Left lung (tissue), 10 donors: ENCODE measurements around the gene TNFRSF1A. TPM values are rescaled to one million over a fixed set of nuclear protein-coding genes. Genes with fewer than 3 reads are reported as not detected.

Experiments
- ATAC-seq: fragments of 200-7000 bp; cut with Tn5 transposase; one replicate; pipeline ENCODE4 v1.9.1; 2020; ENCODE audit warnings: moderate library complexity
- DNase-seq, 4 donors: peaks; one replicate each; pipeline ENCODE4 v3.0.0-alpha.2; 2013 to 2020
- H3K27ac ChIP-seq, 2 donors: fragments of 200-600 bp; sonication (generic) in 1 of 2; one replicate each; pipeline versions ENCODE4 v1.5.0 to v1.8.0; 2020 to 2021
- H3K27me3 ChIP-seq, 2 donors: fragments of 200-600 bp; sonication (generic) in 1 of 2; one replicate each; pipeline versions ENCODE4 v1.5.0 to v1.8.0; 2020 to 2021
- H3K36me3 ChIP-seq, 2 donors: fragments of 200-600 bp; sonication (generic) in 1 of 2; one replicate each; pipeline versions ENCODE4 v1.5.0 to v1.8.0; 2020 to 2021
- H3K4me1 ChIP-seq, 2 donors: fragments of 200-600 bp; one replicate each; pipeline ENCODE4 v1.8.0; 2021
- H3K4me3 ChIP-seq, 2 donors: fragments of 200-600 bp; sonication (generic) in 1 of 2; one replicate each; pipeline versions ENCODE4 v1.5.0 to v1.8.0; 2020 to 2021; ENCODE audit warnings: mild to moderate bottlenecking in 1 of 2
- H3K9me3 ChIP-seq, 2 donors: fragments of 200-600 bp; sonication (generic) in 1 of 2; one replicate each; pipeline versions ENCODE4 v1.5.0 to v1.8.0; 2020 to 2021
- CTCF ChIP-seq, 2 donors: fragments of 200-600 bp; sonication (generic) in 1 of 2; IDR thresholded peaks; one replicate each; pipeline versions ENCODE4 v1.5.0 to v1.8.0; 2021; ENCODE audit warnings: antibody characterized with exemption in 2 of 2
- intact Hi-C, 2 donors: fragments of 100-400 bp; cut with DNase I; formaldehyde crosslinking; loops; one replicate each; pipeline versions ENCODE4 v1.11.2 to v1.14.2; 2022
- polyA plus RNA-seq, 6 donors: library from polyadenylated mRNA; unstranded; fragments of 120-200 nt; gene quantifications; one replicate each; pipeline ENCODE4 v1.2.1, GENCODE V29; 2013; ENCODE audit not compliant: insufficient read length in 6 of 6
- total RNA-seq, 2 donors: library from RNA; stranded (reverse); fragmentation: NEBNext Ultra II Directional; extraction: Animal tissue kit (Norgen Biotek cat#: 25700); gene quantifications; one replicate each; pipeline ENCODE4 v1.2.1, GENCODE V29; 2021
- donor health status: DM: no; HTN: yes; CAD: no.
- donor health status: DM: no; HTN: no; CAD: no.

Gene TNFRSF1A
- total and polyA plus RNA-seq, 8 donors, result 110 to 211 (median 128) TPM

DNA sequence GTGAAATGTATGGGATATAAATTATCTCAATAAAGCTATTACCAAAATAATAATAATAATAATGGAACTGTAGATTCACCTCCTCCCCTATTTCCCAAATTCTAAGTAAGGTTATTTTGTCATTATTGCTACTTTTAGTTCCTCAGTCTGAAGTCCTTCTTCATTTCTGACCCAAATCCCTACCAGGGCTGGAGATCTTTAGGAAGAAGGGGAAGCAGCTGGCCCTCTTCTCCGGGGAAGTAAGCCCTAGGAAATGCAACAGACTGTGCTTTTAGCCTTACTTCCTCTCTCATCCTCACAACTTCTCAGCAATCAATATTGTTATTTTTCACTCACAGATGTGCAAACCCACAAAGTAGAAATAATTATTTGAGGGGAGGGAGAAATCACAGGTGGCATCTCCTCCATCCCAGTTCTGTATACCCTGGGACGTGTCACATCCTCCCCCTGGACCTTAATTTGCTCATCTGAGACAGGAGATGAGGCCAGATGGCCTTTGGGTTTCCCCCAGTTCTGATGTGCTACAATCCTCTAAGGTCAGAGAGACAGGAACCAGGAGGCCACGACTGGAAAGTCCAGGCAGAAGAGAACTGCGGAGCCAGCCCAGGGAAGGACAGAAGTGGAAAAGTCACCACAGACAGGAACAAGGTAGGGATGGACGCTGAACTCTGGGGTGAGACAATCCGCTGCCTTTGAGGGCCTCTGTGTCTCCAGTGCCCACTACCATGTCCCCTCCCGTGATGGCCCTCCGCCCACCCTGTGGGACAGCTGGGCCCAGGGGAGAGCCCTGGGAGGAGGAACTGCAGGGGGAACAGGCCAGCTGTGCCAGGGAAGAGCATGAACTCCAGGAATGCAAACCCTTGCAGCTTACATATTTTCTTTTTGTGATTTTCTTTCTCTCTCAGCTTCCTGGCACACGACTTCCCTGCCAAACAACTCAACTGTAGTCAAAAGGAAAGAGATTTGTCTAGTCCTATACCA is 10.6 kb upstream of the TNFRSF1A start:
- TF ChIP-seq CTCF (IDR thresholded peaks at IDR 0.05), result no peak
- Histone ChIP-seq H3K4me3 (no peak overlapping the region), H3K36me3 (peaks cover 0 to 9% of the 10 kb centered on the region in 2 donors), H3K27ac (peak overlapping the region; percentile 30 to 73), H3K27me3 (no peaks in the 10 kb centered on the region), H3K9me3 (no peaks in the 10 kb centered on the region), H3K4me1 (peaks cover 4 to 61% of the 10 kb centered on the region in 2 donors)
- intact Hi-C loops, result no loop called here
- DNase-seq (no peak), ATAC-seq (peak; percentile 11)

GRCh38 chr12:6351622-6352021 is 9.7 kb upstream of the TNFRSF1A start:
- intact Hi-C loops, result no loop called here
- TF ChIP-seq CTCF (IDR thresholded peaks at IDR 0.05), result no peak
- ATAC-seq (no peak), DNase-seq (no peak)
- Histone ChIP-seq H3K27ac (peak overlapping the region in 1 of 2 donors; percentile 73), H3K4me1 (peaks cover 4 to 61% of the 10 kb centered on the region in 2 donors), H3K9me3 (no peaks in the 10 kb centered on the region), H3K36me3 (peaks cover 0 to 9% of the 10 kb centered on the region in 2 donors), H3K27me3 (no peaks in the 10 kb centered on the region), H3K4me3 (no peak overlapping the region)

- ATAC-seq (peak; percentile 51), DNase-seq (peak in 2 of 4 donors; percentile 80 to 90)
- Histone ChIP-seq H3K36me3 (no peaks in the 10 kb centered on the region), H3K4me1 (peaks cover 12 to 76% of the 10 kb centered on the region in 2 donors), H3K9me3 (no peaks in the 10 kb centered on the region), H3K27ac (peak overlapping the region; percentile 65 to 88), H3K4me3 (no peak overlapping the region), H3K27me3 (no peaks in the 10 kb centered on the region)
- intact Hi-C loops, result no loop called here
- TF ChIP-seq CTCF (IDR thresholded peaks at IDR 0.05), result no peak
Measured at GRCh38 chr12:6347367-6348338, 5.8 kb upstream of the TNFRSF1A start.

- intact Hi-C loops, result no loop called here
- Histone ChIP-seq H3K27me3 (no peaks in the 10 kb centered on the region), H3K9me3 (no peaks in the 10 kb centered on the region), H3K4me3 (no peak overlapping the region), H3K4me1 (peaks cover 18 to 76% of the 10 kb centered on the region in 2 donors), H3K27ac (peak overlapping the region; percentile 65 to 88), H3K36me3 (no peaks in the 10 kb centered on the region)
- ATAC-seq (no peak), DNase-seq (no peak)
- TF ChIP-seq CTCF (IDR thresholded peaks at IDR 0.05), result no peak
Measured at GRCh38 chr12:6346942-6347341, 5.1 kb upstream of the TNFRSF1A start.
